VCaP (cell line): ENCODE results near the gene OPHN1.
"Not testable (repeated sequence)": the region's sequence is repeated elsewhere in the genome, so short reads cannot be mapped to it uniquely, and the experiment has no call there.

ENCODE experiments used
- H3K27ac ChIP-seq: fragments of 450-650 bp; 2 replicates; pipeline ENCODE4 v1.5.1; 2017
- TF ChIP-seq, protein P1 (sequence below): fragments of 450-650 bp; conservative IDR thresholded peaks from 2 replicates; pipeline ENCODE4 v1.5.1; 2017; ENCODE audit warnings: mild to moderate bottlenecking, moderate library complexity

Gene OPHN1

DNA sequence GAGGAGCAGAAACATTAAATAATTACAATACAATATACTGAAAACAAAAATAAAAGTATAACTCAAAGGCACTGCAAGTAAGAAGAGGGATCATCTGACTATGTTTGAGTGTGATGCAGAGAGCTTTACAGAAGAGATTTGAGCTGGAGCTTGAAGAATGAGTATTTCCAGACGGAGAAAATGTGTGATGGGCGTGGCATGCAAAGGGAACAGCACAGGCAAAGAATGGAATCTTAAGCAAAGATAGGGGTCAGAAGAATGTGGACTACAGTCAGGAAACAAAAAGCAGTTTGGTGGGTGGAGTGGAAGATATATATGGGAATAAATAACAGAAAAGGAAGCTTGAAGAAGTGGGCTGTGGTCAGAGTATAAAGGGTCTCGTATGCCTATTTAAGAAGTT lies 45.5 kb downstream of the OPHN1 start:
- no peak overlapping the region for H3K27ac ChIP-seq
- TF ChIP-seq, protein P1, sequence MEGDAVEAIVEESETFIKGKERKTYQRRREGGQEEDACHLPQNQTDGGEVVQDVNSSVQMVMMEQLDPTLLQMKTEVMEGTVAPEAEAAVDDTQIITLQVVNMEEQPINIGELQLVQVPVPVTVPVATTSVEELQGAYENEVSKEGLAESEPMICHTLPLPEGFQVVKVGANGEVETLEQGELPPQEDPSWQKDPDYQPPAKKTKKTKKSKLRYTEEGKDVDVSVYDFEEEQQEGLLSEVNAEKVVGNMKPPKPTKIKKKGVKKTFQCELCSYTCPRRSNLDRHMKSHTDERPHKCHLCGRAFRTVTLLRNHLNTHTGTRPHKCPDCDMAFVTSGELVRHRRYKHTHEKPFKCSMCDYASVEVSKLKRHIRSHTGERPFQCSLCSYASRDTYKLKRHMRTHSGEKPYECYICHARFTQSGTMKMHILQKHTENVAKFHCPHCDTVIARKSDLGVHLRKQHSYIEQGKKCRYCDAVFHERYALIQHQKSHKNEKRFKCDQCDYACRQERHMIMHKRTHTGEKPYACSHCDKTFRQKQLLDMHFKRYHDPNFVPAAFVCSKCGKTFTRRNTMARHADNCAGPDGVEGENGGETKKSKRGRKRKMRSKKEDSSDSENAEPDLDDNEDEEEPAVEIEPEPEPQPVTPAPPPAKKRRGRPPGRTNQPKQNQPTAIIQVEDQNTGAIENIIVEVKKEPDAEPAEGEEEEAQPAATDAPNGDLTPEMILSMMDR, result no peak

DNA sequence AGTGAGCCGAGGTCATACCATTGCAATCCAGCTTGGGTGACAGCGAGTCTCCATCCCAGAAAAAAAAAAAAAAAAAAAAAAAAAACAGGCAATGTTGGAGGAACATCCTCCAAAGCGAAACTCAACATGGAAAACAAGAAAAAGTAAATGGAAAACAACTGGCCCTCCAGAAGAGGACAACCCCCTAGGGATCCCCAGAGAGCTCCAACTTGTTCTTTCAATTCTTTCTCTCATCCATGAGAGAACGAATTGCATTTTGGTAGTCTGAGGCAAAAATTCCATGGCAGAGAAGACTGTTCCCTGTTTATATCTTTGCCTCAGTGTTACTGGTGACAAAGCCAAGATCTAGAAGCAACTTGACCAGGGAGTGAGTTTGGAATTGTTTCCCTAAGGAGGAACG lies 49.8 kb downstream of the OPHN1 start:
- TF ChIP-seq, protein P1, result no peak

DNA sequence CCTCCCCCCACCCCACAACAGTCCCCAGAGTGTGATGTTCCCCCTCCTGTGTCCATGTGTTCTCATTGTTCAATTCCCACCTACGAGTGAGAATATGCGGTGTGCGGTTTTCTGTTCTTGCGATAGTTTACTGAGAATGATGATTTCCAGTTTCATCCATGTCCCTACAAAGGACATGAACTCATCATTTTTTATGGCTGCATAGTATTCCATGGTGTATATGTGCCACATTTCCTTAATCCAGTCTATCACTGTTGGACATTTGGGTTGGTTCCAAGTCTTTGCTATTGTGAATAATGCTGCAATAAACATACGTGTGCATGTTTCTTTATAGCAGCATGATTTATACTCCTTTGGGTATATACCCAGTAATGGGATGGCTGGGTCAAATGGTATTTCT lies 55.7 kb downstream of the OPHN1 start:
- not testable (repeated sequence) for H3K27ac ChIP-seq

More for the DNA sequence above, 49.8 kb downstream of the OPHN1 start:
- H3K27ac ChIP-seq, result no peak overlapping the region

DNA sequence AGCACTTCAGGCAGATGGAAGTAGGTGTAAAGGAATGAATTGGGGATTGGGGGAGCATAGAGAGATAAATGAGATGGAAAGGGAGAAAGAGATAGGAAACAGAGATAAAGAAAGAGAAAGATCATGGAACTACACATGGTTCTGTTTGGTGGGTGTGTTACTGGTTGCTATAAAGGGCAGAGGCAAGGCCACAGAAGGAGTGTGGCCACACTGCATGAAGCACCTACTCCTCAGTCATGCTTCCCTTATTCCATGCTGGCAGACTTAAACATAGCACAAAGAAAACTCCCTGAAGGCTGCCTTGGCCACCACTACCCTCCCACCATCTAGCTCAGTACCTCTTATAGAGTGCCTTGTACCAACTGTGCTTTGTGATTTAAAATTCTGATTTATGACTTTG lies 56.9 kb downstream of the OPHN1 start:
- no peak overlapping the region for H3K27ac ChIP-seq
- TF ChIP-seq, protein P1, result no peak

DNA sequence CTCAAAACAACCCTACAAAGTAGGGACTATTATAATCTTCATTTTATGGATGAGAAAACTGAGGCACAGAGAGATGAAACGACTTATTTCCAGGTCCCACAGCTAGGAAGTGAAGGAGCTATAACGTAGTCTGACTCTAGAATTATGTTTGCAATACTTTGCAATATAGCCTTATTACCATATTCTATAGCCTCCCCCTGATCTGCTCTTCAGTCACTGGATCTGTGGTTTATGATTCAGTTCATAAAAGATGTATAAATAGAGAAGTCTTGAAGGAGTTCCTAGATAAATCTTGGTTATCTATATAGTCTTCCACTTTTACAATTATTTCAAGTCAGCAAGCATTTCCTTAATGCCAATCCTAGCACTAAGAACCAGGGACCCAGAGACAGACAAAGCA lies 57.5 kb downstream of the OPHN1 start:
- H3K27ac ChIP-seq, result no peak overlapping the region
- TF ChIP-seq, protein P1, result no peak

DNA sequence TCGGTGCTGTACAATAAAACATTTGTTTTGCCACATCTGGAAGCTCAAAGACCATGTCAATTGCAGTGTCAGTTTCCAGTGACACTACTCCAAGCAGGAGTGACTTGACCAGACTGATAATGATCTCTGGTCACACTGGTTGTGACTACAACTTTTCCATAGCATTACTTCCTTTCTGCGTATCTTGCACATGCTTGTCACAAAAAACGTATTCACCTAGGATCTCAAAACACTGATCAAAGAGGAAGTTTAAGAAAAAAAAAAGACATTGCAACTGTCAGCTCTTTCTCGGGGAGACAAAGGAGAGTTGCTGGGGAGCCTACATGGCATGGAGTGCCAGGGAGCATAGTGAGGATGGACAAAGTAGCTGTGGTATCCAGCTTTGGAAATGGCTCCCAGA lies 60.6 kb downstream of the OPHN1 start:
- TF ChIP-seq, protein P1, result no peak
- H3K27ac ChIP-seq, result no peak overlapping the region

DNA sequence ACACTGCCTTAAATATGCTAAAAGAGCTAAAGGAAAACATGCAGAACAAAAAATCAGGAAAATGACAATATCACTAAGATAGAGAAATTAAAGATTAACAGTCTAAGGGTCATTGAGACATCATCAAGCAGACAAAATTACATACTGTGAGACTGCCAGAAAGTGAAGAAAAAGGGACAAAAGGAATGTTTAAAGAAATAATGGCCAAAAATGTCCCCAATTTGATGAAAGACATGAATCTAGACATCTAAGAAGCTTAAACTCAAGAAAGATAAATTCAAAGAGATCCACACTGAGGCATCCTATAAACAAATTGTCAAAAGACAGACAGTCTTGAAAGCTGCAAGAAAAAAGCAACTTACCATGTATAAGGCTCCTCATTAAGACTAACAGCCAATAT lies 63.7 kb downstream of the OPHN1 start:
- TF ChIP-seq, protein P1, result no peak
- H3K27ac ChIP-seq, result no peak overlapping the region

DNA sequence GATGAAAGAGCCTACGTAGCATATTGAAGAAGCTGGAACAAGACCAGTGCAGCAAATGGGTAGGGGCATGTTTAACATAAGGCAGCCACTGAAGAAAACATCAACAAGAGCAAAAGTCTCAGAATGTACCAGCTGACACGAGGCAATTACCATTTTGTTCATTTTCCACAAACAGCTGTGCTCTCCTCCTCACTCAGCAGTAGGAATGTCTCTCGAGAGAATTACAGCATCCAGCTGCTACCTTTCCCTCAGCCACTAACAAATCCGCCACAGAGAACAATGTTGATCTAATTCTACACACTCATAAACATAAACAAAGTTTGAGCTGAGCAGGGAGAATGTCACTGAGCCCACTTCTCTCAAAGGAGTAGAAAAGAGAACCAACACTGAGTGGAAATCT lies 68.0 kb downstream of the OPHN1 start:
- H3K27ac ChIP-seq, result no peak overlapping the region

More for the DNA sequence above, 68.0 kb downstream of the OPHN1 start:
- TF ChIP-seq, protein P1, result no peak
